Stomach (tissue), 9 donors: ENCODE measurements around the gene CUL1. TPM values are rescaled to one million over a fixed set of nuclear protein-coding genes. Genes with fewer than 3 reads are reported as not detected.

ENCODE experiments used
- DNase-seq, 2 donors: peaks; one replicate each; pipeline versions ENCODE4 v3.0.0 to v3.0.0-alpha.2; 2013 to 2019
- H3K27ac ChIP-seq, 5 donors: fragments of 200-600 bp in 4 of 5; sonication (generic) in 4 of 5; one replicate each; pipeline ENCODE4 v1.5.1; 2013 to 2019; ENCODE audit warnings: mild to moderate bottlenecking in 1 of 5, moderate library complexity in 1 of 5
- H3K27me3 ChIP-seq, 3 donors: fragments of 200-600 bp; sonication (generic); one replicate each; pipeline ENCODE4 v1.5.1; 2017 to 2019; ENCODE audit warnings: mixed run types in 1 of 3
- H3K36me3 ChIP-seq, 4 donors: fragments of 200-600 bp; sonication (generic); 1 replicate in 3 of 4; 2 replicates in 1 of 4; pipeline ENCODE4 v1.5.1; 2016 to 2019
- H3K4me1 ChIP-seq, 4 donors: fragments of 200-600 bp; sonication (generic); one replicate each; pipeline ENCODE4 v1.5.1; 2016 to 2019
- H3K4me3 ChIP-seq, 4 donors: fragments of 200-600 bp; sonication (generic) in 3 of 4; one replicate each; pipeline ENCODE4 v1.5.1; 2016 to 2019; ENCODE audit warnings: mild to moderate bottlenecking in 1 of 4
- H3K9me3 ChIP-seq, 4 donors: fragments of 200-600 bp; sonication (generic); one replicate each; pipeline ENCODE4 v1.5.1; 2016 to 2019
- EP300 ChIP-seq: sonication (generic); formaldehyde crosslinking; IDR thresholded peaks from one replicate; pipeline ENCODE4 v1.6.1; 2017; ENCODE audit warnings: antibody characterized with exemption
- POLR2A ChIP-seq, 4 donors: fragments of 450-650 bp; IDR thresholded peaks; one replicate each; pipeline ENCODE4 v1.6.1; 2016; ENCODE audit warnings: antibody characterized with exemption in 4 of 4, control low read depth in 2 of 4, mild to moderate bottlenecking in 1 of 4, moderate library complexity in 1 of 4
- POLR2AphosphoS5 ChIP-seq, 3 donors: sonication (generic); formaldehyde crosslinking; IDR thresholded peaks; one replicate each; pipeline ENCODE4 v1.6.1; 2016; ENCODE audit warnings: antibody characterized with exemption in 3 of 3
- WGBS, 5 donors: extraction: QIAGEN DNeasy Blood & Tissue Kit in 3 of 5; methylation state at CpG; one replicate each; pipeline versions ENCODE4 v1.1.5 to v1.1.7; 2013 to 2018; 5-methylcytosine and 5-hydroxymethylcytosine counted together
- intact Hi-C: fragments of 100-400 bp; cut with DNase I; formaldehyde crosslinking; loops from one replicate; pipeline ENCODE4 v1.15.1; 2023; ENCODE audit warnings: low total_unique reads
- polyA plus RNA-seq, 3 donors: library from polyadenylated mRNA; stranded (reverse); fragments of 200-250 nt; gene quantifications; one replicate each; pipeline ENCODE4 v1.2.3, GENCODE V29; 2013
- total RNA-seq, 5 donors: library from RNA; depleted of rRNA; stranded (reverse); fragments of >200 nt; gene quantifications; one replicate each; pipeline versions ENCODE4 v1.1.0 to v1.2.3, GENCODE V29; 2014 to 2016
- TF ChIP-seq, protein P1 (sequence below), 7 experiments: fragments of 450-650 bp in 4 of 7; fragments of 200-600 bp in 3 of 7; sonication (generic) in 3 of 7; IDR thresholded peaks; one replicate each; pipeline ENCODE4 v1.5.1; 2016 to 2019; ENCODE audit warnings: antibody characterized with exemption in 7 of 7, control low read depth in 2 of 7, mild to moderate bottlenecking in 1 of 7
- donor health status: healthy with polysubstance abuse.
- donor health status: Bipolar disorder and iron deficiency.
- donor health status: healthy.

CUL1 gene
- total and polyA plus RNA-seq, 8 donors: 22.5 to 56.4 (median 29.2) TPM

- TF ChIP-seq, protein P1, sequence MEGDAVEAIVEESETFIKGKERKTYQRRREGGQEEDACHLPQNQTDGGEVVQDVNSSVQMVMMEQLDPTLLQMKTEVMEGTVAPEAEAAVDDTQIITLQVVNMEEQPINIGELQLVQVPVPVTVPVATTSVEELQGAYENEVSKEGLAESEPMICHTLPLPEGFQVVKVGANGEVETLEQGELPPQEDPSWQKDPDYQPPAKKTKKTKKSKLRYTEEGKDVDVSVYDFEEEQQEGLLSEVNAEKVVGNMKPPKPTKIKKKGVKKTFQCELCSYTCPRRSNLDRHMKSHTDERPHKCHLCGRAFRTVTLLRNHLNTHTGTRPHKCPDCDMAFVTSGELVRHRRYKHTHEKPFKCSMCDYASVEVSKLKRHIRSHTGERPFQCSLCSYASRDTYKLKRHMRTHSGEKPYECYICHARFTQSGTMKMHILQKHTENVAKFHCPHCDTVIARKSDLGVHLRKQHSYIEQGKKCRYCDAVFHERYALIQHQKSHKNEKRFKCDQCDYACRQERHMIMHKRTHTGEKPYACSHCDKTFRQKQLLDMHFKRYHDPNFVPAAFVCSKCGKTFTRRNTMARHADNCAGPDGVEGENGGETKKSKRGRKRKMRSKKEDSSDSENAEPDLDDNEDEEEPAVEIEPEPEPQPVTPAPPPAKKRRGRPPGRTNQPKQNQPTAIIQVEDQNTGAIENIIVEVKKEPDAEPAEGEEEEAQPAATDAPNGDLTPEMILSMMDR (IDR thresholded peaks at IDR 0.05): no peak
- no peak for TF ChIP-seq POLR2A (IDR thresholded peaks at IDR 0.05)
- no peak for TF ChIP-seq POLR2AphosphoS5 (IDR thresholded peaks at IDR 0.05)
- TF ChIP-seq EP300: no peak
- Histone ChIP-seq H3K9me3 (no peaks in the 10 kb centered on the region), H3K36me3 (peaks cover 23 to 89% (median 69%) of the 10 kb centered on the region in 4 donors), H3K27me3 (no peaks in the 10 kb centered on the region), H3K27ac (no peak overlapping the region), H3K4me3 (no peak overlapping the region), H3K4me1 (no peaks in the 10 kb centered on the region)
- intact Hi-C loops: no loop called here
- WGBS, 5 donors: 82 to 85% (median 83%) methylated on average over 10 of the region's 10 CpGs
- DNase-seq: no peak
Observed at GRCh38 chr7:148804343-148805235, 105.9 kb downstream of the CUL1 start.

DNA sequence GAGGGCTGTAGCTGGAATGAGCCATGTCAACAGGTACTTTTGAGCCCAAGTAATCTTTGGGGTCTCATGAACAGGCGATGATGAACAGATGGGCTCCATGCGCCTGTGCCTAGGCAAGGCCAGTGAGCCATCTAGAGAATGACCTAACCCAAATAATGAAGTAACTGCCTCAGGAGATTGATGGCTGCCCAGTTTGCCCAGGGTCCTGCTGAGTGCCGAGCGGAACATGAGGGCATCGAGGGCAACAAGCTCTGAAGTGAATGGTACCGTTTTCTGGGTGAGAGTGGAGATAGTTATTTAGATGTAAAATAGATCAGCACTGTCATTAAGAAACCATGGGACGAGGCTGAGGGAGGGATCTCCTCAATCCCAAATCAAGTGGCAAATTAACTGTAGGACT, 107.5 kb downstream of the CUL1 start:
- intact Hi-C loops: no loop called here
- no peaks in the 10 kb centered on the region for H3K4me1 ChIP-seq
- peaks cover 9 to 80% (median 64%) of the 10 kb centered on the region in 4 donors for H3K36me3 ChIP-seq

GRCh38 chr7:148807436-148807835, 108.7 kb downstream of the CUL1 start:
- no peaks in the 10 kb centered on the region for H3K27me3 ChIP-seq
- H3K36me3 ChIP-seq: peaks cover 0 to 72% (median 57%) of the 10 kb centered on the region in 4 donors
- WGBS, 5 donors: 79 to 90% (median 85%) methylated on average over 4 of the region's 4 CpGs
- H3K4me3 ChIP-seq: no peak overlapping the region
- no peak for TF ChIP-seq POLR2AphosphoS5 (IDR thresholded peaks at IDR 0.05)
- TF ChIP-seq, protein P1 (IDR thresholded peaks at IDR 0.05): no peak
- TF ChIP-seq EP300: no peak
- TF ChIP-seq POLR2A (IDR thresholded peaks at IDR 0.05): no peak
- no peak for DNase-seq
- H3K9me3 ChIP-seq: no peaks in the 10 kb centered on the region
- no peaks in the 10 kb centered on the region for H3K4me1 ChIP-seq
- H3K27ac ChIP-seq: no peak overlapping the region
- intact Hi-C loops: no loop called here

More for the DNA sequence above, 107.5 kb downstream of the CUL1 start:
- no peak overlapping the region for H3K4me3 ChIP-seq
- no peak for DNase-seq
- no peak overlapping the region for H3K27ac ChIP-seq
- H3K27me3 ChIP-seq: no peaks in the 10 kb centered on the region
- TF ChIP-seq, protein P1 (IDR thresholded peaks at IDR 0.05): no peak
- TF ChIP-seq POLR2A (IDR thresholded peaks at IDR 0.05) (no peak), POLR2AphosphoS5 (IDR thresholded peaks at IDR 0.05) (no peak), EP300 (no peak)
- H3K9me3 ChIP-seq: no peaks in the 10 kb centered on the region
- WGBS, 5 donors: 92 to 97% (median 96%) methylated on average over 6 to 7 of the region's 7 CpGs

DNA sequence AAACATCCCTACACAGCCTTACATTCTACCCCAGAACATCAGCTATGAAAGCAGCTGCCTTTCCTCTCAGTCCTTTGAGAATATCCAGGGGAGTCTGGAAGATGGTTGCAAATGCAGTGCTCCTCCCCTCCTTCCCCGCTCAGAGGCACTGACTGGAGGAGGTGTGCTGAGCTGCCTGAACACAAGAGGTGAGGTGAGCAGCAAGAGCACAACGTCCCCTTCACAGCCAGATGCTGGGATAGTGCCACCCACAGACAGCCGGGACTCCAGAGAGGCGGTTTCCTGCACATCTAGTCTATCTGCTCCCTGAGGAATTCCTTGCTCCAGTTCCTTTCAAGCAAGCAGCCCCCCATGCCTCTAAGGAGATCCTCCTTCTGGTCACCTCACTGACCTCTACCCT, 111.2 kb downstream of the CUL1 start:
- Histone ChIP-seq H3K27me3 (no peaks in the 10 kb centered on the region), H3K27ac (no peak overlapping the region), H3K4me3 (no peak overlapping the region), H3K4me1 (no peaks in the 10 kb centered on the region), H3K9me3 (no peaks in the 10 kb centered on the region), H3K36me3 (peaks cover 0 to 56% (median 47%) of the 10 kb centered on the region in 4 donors)
- intact Hi-C loops: no loop called here
- 69 to 81% (median 74%) methylated on average over 4 of the region's 4 CpGs for WGBS, 5 donors
- no peak for TF ChIP-seq POLR2A (IDR thresholded peaks at IDR 0.05)
- TF ChIP-seq, protein P1 (IDR thresholded peaks at IDR 0.05): no peak
- DNase-seq: no peak
